ENCODE measurements around the gene ZNF678. TPM values are rescaled to one million over a fixed set of nuclear protein-coding genes. Genes with fewer than 3 reads are reported as not detected.

ZNF678 gene
- total RNA-seq, result 3.9 and 5.5 TPM in 2 replicates

DNA sequence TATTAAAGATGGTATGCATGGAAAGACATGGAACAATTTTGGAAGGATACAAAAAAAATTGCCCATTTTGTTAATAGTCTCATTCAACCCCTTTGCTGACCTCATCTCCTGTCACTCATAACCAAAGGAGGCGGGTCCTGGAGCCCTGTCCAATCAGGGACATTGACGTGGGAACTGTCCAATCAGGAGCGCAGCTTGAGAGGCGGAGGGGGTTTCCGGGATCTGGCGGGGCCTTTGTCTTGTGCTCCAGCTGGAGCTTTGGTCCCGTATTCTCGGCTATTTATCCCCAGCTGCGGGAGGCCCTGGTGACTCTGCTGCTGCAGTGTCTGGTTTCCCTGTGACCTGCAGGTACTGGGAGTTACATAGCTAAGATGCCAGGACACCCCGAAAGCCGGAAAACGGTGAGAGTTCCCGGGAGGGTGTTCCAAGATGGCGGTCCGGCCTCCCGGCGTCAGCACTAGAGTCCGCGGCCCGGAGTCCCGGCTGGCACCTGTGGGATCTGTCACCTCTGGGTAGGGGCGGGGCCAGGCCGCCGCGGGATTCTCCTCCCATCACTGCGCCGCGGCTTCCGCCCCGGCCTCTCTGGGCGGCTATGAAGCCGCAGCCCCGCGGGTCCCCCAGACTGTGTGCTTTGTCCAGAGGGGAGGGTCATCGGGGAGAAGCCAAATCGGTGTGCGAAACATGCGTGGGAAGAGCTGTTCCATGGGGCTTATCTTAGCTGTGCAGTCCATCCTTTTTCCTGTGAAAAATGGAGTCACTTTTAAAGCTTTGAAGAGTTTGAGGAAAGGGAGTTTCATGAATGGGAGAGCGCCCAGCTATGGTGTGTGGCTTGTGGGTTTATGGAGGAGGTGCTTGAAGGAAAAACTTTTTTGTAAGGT lies at the start of gene ZNF678:
TSS of gene ZNF678 (plus strand) at position 233 of the 878 bp plus-strand sequence. CDS start 87,436 bp downstream, outside the sequence.

Other genes with a start within 250 kb of the ZNF678 start
- 76.4 and 82.5 TPM in 2 replicates for gene CDC42BPA, start 245.1 kb upstream of the ZNF678 start, total RNA-seq
- gene JMJD4, start 171.7 kb downstream of the ZNF678 start, total RNA-seq, result 37.0 and 38.0 TPM in 2 replicates
- gene SNAP47, start 171.9 kb downstream of the ZNF678 start, total RNA-seq, result 46.3 and 50.0 TPM in 2 replicates

All from smooth muscle cell of the umbilical artery (primary cell).